ENCODE measurements around the gene TSPAN9. TPM values are rescaled to one million over a fixed set of nuclear protein-coding genes. Genes with fewer than 3 reads are reported as not detected.

The TSPAN9 gene
- total and polyA plus RNA-seq, 9 of the 15 experiments (the other 6 are each of a cell fraction or from before 2014, with no cell fraction given): 0.23 to 2.1 (median 0.60) TPM; not detected in 2

GRCh38 chr12:3061501-3062215, 15.5 kb upstream of the TSPAN9 start (continued):
- TF ChIP-seq MNT (conservative IDR thresholded peaks at IDR 0.05): no peak
- TF ChIP-seq ZNF780A (CRISPR knock-in tag; IDR thresholded peaks at IDR 0.05): no peak
- no peak for TF ChIP-seq HMBOX1 (IDR thresholded peaks at IDR 0.05)
- no peak for TF ChIP-seq GMEB1 (CRISPR knock-in tag; IDR thresholded peaks at IDR 0.05)
- TF ChIP-seq SREBF1 (IDR thresholded peaks at IDR 0.05; ENCODE audit: borderline replicate concordance, low read depth, low read length): no peak

GRCh38 chr12:3065300-3065699, 11.9 kb upstream of the TSPAN9 start:
- intact Hi-C loops (cut with micrococcal nuclease) (no loop called here), in situ Hi-C loops (cut with MboI) (no loop called here)
- no peak for TF ChIP-seq XRCC5 (IDR thresholded peaks at IDR 0.05; ENCODE audit: low read depth, low read length)
- no peak for TF ChIP-seq ZNF239 (CRISPR knock-in tag; IDR thresholded peaks at IDR 0.05)
- no peak for TF ChIP-seq ZNF23 (CRISPR knock-in tag; IDR thresholded peaks at IDR 0.05)
- no peak for TF ChIP-seq HEY1 (CRISPR knock-in tag; IDR thresholded peaks at IDR 0.05; ENCODE audit: borderline replicate concordance)
- no peak for TF ChIP-seq PYGO2 (tag; IDR thresholded peaks at IDR 0.05)
- TF ChIP-seq ZNF174 (CRISPR knock-in tag; IDR thresholded peaks at IDR 0.05): no peak
- TF ChIP-seq ZFX (CRISPR knock-in tag; IDR thresholded peaks at IDR 0.05): no peak
- TF ChIP-seq MTF1 (CRISPR knock-in tag; IDR thresholded peaks at IDR 0.05; ENCODE audit: borderline replicate concordance): no peak
- TF ChIP-seq HDGF (IDR thresholded peaks at IDR 0.05): no peak
- TF ChIP-seq SIRT6 (IDR thresholded peaks at IDR 0.05; ENCODE audit: low read depth, low read length): no peak
- no peak for TF ChIP-seq ZNF232 (CRISPR knock-in tag; IDR thresholded peaks at IDR 0.05)
- no peak for TF ChIP-seq RB1 (IDR thresholded peaks at IDR 0.05; ENCODE audit: low read depth)

More at GRCh38 chr12:3065300-3065699, 11.9 kb upstream of the TSPAN9 start:
- Histone ChIP-seq H3K27me3 (ENCODE audit: control insufficient read depth in 2 of 2, insufficient read depth in 2 of 2, low read length in 2 of 2) (peaks cover 5 to 15% of the 10 kb centered on the region in 2 experiments; a peak in 3 of 5 replicates), H3K4me1 (replicated peaks in 1 of 2; ENCODE audit: control insufficient read depth in 2 of 2, insufficient read depth in 2 of 2, low read length in 2 of 2) (no peaks in the 10 kb centered on the region), H4K20me1 (replicated peaks; ENCODE audit: control insufficient read depth, insufficient read depth, low read length) (no peaks in the 10 kb centered on the region), H3K9me1 (ENCODE audit: control insufficient read depth, insufficient read depth, low read length) (peaks cover 2% of the 10 kb centered on the region), H3K79me2 (ENCODE audit: control insufficient read depth, insufficient read depth, low read length) (no peaks in the 10 kb centered on the region), H3K27ac (ENCODE audit: extremely low read depth, low read depth, low read length) (no peak overlapping the region), H3K9me3 (replicated peaks; ENCODE audit: control insufficient read depth, insufficient read depth, low read depth, low read length) (no peaks in the 10 kb centered on the region), H3K36me3 (ENCODE audit: control insufficient read depth, insufficient read depth, low read length) (no peaks in the 10 kb centered on the region), H2AFZ (ENCODE audit: low read depth, low read length) (no peak overlapping the region), H3K4me3 (no peak overlapping the region), H3K4me2 (ENCODE audit: insufficient read depth, low read length) (no peak overlapping the region), H3K9ac (ENCODE audit: insufficient read depth in 1 of 2, low read depth in 2 of 2, low read length in 2 of 2) (no peak overlapping the region)
- POLR2A ChIA-PET: no interaction called here
- no TSS peak for BruUV-seq (replicated peaks)
- 0% methylated on average over 2 of the region's 2 CpGs for WGBS (ENCODE audit: insufficient coverage, low coverage, missing lambda C conversion rate)
- CTCF ChIA-PET (ENCODE audit: low intra/inter-chr PET ratio): no interaction called here
- FAIRE-seq: no peak
- ATAC-seq: no peak
- DNase-seq (ENCODE audit: extremely low read depth in 1 of 4, low spot score in 3 of 4): no peak

Data from K562 (cell line).